CD4-positive, alpha-beta T cell (primary cell): ENCODE data around the gene PTPRE. TPM values are rescaled to one million over a fixed set of nuclear protein-coding genes. Genes with fewer than 3 reads are reported as not detected.
A peak's percentile ranks its signal among the peaks of the same experiment; 100 is the strongest.
"Not testable (repeated sequence)": the region's sequence is repeated elsewhere in the genome, so short reads cannot be mapped to it uniquely, and the experiment has no call there.

Experiments used
- ATAC-seq: fragments of 200-7000 bp; cut with Tn5 transposase; one replicate; pipeline ENCODE4 v1.10.0; 2022; ENCODE audit warnings: mild to moderate bottlenecking; ENCODE audit not compliant: poor library complexity
- CTCF ChIA-PET: fragments of 350-600 bp; sonication (Branson Sonifier 250); formaldehyde crosslinking; loops from one replicate; lab custom pipeline; 2021; ENCODE audit warnings: antibody characterized with exemption, inconsistent platforms; lab: Charles Lee
- POLR2A ChIA-PET: fragments of 350-600 bp; sonication (Branson Sonifier 250); formaldehyde crosslinking; loops from one replicate; lab custom pipeline; 2021; ENCODE audit warnings: antibody characterized with exemption, inconsistent platforms; lab: Charles Lee
- DNase-seq, 14 experiments: peaks; one replicate each; pipeline ENCODE4 v3.0.0-alpha.2; 2013 to 2020; ENCODE audit warnings: mixed read lengths in 2 of 14
- H3K27ac ChIP-seq, 2 donors: one replicate each; pipeline versions ENCODE4 v1.5.1 to v1.7.0; 2013; ENCODE audit warnings: low read length in 2 of 2, low read depth in 1 of 2, mild to moderate bottlenecking in 1 of 2
- H3K27me3 ChIP-seq, 2 experiments: 1 replicate in 1 of 2; 2 replicates in 1 of 2; pipeline versions ENCODE4 v1.6.1 to v1.7.0; 2013; ENCODE audit warnings: low read length in 2 of 2, control low read depth in 1 of 2, mild to moderate bottlenecking in 1 of 2, moderate library complexity in 1 of 2; ENCODE audit not compliant: insufficient read depth in 2 of 2, control insufficient read depth in 1 of 2
- H3K36me3 ChIP-seq: one replicate; pipeline ENCODE4 v1.6.1; 2013; ENCODE audit warnings: low read length, control low read depth; ENCODE audit not compliant: insufficient read depth
- H3K4me1 ChIP-seq: one replicate; pipeline ENCODE4 v1.6.1; 2013; ENCODE audit warnings: low read length, control low read depth; ENCODE audit not compliant: insufficient read depth
- H3K4me3 ChIP-seq: one replicate; pipeline ENCODE4 v1.5.1; 2013; ENCODE audit warnings: mild to moderate bottlenecking, low read length, moderate library complexity
- H3K9me3 ChIP-seq, 2 experiments: 1 replicate in 1 of 2; 2 replicates in 1 of 2; pipeline versions ENCODE4 v1.6.1 to v1.7.0; 2013; ENCODE audit warnings: low read length in 2 of 2, mild to moderate bottlenecking in 2 of 2, control low read depth in 1 of 2, moderate library complexity in 1 of 2; ENCODE audit not compliant: control insufficient read depth in 1 of 2, insufficient read depth in 1 of 2
- H3K27ac Mint-ChIP-seq: one replicate; pipeline ENCODE4 v1.8.0; 2020; ENCODE audit warnings: mixed read lengths
- H3K27me3 Mint-ChIP-seq: one replicate; pipeline ENCODE4 v1.8.0; 2021; ENCODE audit warnings: mixed read lengths
- H3K36me3 Mint-ChIP-seq: one replicate; pipeline ENCODE4 v1.8.0; 2021; ENCODE audit warnings: low read depth, mixed read lengths
- H3K4me1 Mint-ChIP-seq: one replicate; pipeline ENCODE4 v1.8.0; 2021; ENCODE audit warnings: low read depth, mixed read lengths
- H3K4me3 Mint-ChIP-seq: one replicate; pipeline ENCODE4 v1.8.0; 2020; ENCODE audit warnings: mild to moderate bottlenecking, mixed read lengths
- H3K9me3 Mint-ChIP-seq: one replicate; pipeline ENCODE4 v1.8.0; 2020; ENCODE audit warnings: mixed read lengths
- intact Hi-C, 2 experiments: fragments of 100-400 bp; cut with DNase I in 1 of 2; cut with micrococcal nuclease in 1 of 2; formaldehyde crosslinking; loops; one replicate each; pipeline versions ENCODE4 v1.15.1 to v1.9.0; 2023 to 2025; cut with DNase I, micrococcal nuclease
- total RNA-seq, 174 experiments: library from RNA in 2 of 174; stranded (reverse) in 2 of 174; gene quantifications; one replicate each; pipeline ENCODE4 v1.2.3 and lab custom pipeline; 2021 to 2026
- TF ChIP-seq, protein P1 (sequence below): fragments of 200-600 bp; IDR thresholded peaks from one replicate; pipeline ENCODE4 v1.8.0; 2022; ENCODE audit warnings: antibody characterized with exemption, mild to moderate bottlenecking

The PTPRE gene
- total RNA-seq, 2 experiments from 2014 or later, result 47.6 to 55.1 TPM

DNA sequence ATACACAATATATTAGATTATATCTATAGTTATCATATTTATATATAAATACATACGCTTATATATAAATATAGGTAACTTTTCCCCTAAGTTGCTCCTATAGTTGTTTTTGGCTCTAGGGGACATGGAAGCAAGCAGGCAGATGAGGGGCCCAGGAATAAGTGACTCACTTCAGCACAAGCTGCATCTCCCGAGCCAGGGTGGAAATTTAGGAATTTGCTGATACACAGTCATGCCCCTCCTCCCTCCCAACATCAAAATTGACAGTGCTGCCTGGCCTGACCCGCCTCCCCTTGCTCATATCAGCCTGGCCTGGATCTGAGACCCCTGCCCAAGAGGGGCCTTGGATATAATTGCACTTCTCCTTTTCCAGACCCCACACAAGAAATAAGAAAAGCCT is 185.6 kb downstream of the PTPRE start:
- Histone ChIP-seq H3K36me3 (no peaks in the 10 kb centered on the region), H3K4me1 (peaks cover 25% of the 10 kb centered on the region), H3K4me3 (no peak overlapping the region), H3K27me3 (no peaks in the 10 kb centered on the region), H3K27ac (no peak overlapping the region), H3K9me3 (no peaks in the 10 kb centered on the region)
- DNase-seq, result no peak
- Mint-ChIP-seq H3K4me1 (peaks cover 16% of the 10 kb centered on the region), H3K36me3 (no peaks in the 10 kb centered on the region), H3K27ac (no peak overlapping the region), H3K27me3 (no peaks in the 10 kb centered on the region), H3K9me3 (no peaks in the 10 kb centered on the region), H3K4me3 (no peak overlapping the region)
- POLR2A ChIA-PET, result no interaction called here
- intact Hi-C loops, result no loop called here
- ATAC-seq, result no peak
- TF ChIP-seq, protein P1, sequence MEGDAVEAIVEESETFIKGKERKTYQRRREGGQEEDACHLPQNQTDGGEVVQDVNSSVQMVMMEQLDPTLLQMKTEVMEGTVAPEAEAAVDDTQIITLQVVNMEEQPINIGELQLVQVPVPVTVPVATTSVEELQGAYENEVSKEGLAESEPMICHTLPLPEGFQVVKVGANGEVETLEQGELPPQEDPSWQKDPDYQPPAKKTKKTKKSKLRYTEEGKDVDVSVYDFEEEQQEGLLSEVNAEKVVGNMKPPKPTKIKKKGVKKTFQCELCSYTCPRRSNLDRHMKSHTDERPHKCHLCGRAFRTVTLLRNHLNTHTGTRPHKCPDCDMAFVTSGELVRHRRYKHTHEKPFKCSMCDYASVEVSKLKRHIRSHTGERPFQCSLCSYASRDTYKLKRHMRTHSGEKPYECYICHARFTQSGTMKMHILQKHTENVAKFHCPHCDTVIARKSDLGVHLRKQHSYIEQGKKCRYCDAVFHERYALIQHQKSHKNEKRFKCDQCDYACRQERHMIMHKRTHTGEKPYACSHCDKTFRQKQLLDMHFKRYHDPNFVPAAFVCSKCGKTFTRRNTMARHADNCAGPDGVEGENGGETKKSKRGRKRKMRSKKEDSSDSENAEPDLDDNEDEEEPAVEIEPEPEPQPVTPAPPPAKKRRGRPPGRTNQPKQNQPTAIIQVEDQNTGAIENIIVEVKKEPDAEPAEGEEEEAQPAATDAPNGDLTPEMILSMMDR, result no peak
- CTCF ChIA-PET, result no interaction called here

GRCh38 chr10:128094596-128094995 is 187.7 kb downstream of the PTPRE start:
- H3K9me3 Mint-ChIP-seq, POLR2A ChIA-PET, H3K27me3 ChIP-seq, H3K9me3 ChIP-seq, H3K4me3 Mint-ChIP-seq, DNase-seq, H3K27ac ChIP-seq, H3K36me3 ChIP-seq, H3K36me3 Mint-ChIP-seq, H3K4me3 ChIP-seq, ATAC-seq, intact Hi-C loops, H3K27me3 Mint-ChIP-seq: not testable (repeated sequence)
- peaks cover 20% of the 10 kb centered on the region for H3K4me1 ChIP-seq
- Mint-ChIP-seq H3K27ac (peak overlapping the region; percentile 50), H3K4me1 (peaks cover 16% of the 10 kb centered on the region)
- CTCF ChIA-PET, result interaction anchor here (1.5 to 1.6 kb wide), 2 partner anchors 59 to 84 kb away, joined by 3 to 4 read pairs; no protein-coding TSS in a partner anchor

GRCh38 chr10:128095027-128095752 is 188.3 kb downstream of the PTPRE start:
- no peak overlapping the region for H3K4me3 ChIP-seq
- no peaks in the 10 kb centered on the region for H3K9me3 ChIP-seq
- intact Hi-C loops, result no loop called here
- DNase-seq (peak in 7 of 14 experiments; percentile 5 to 76 (median 57)), ATAC-seq (peak; percentile 79)
- no peaks in the 10 kb centered on the region for H3K9me3 Mint-ChIP-seq
- H3K27ac Mint-ChIP-seq, result peak overlapping the region; percentile 50
- TF ChIP-seq, protein P1, result no peak
- H3K27me3 Mint-ChIP-seq, result no peaks in the 10 kb centered on the region
- H3K36me3 ChIP-seq, result no peaks in the 10 kb centered on the region
- ChIA-PET POLR2A (no interaction called here), CTCF (interaction anchor here (1.1 to 1.6 kb wide), 3 partner anchors 26 to 84 kb away, joined by 3 to 4 read pairs (median 4); no protein-coding TSS in a partner anchor)
- peaks cover 20% of the 10 kb centered on the region for H3K4me1 ChIP-seq
- H3K27ac ChIP-seq, result no peak overlapping the region
- no peaks in the 10 kb centered on the region for H3K36me3 Mint-ChIP-seq
- H3K4me3 Mint-ChIP-seq, result peak overlapping the region; percentile 11
- peaks cover 16% of the 10 kb centered on the region for H3K4me1 Mint-ChIP-seq
- H3K27me3 ChIP-seq, result no peaks in the 10 kb centered on the region
